IPS DF 4.7 (cell line): ENCODE results near the gene DCDC1.
"Not testable (repeated sequence)": the region's sequence is repeated elsewhere in the genome, so short reads cannot be mapped to it uniquely, and the experiment has no call there.

Experiments used
- DNase-seq: peaks from one replicate; pipeline ENCODE4 v3.0.0-alpha.2; 2013; ENCODE audit warnings: low spot score; ENCODE audit errors: extremely low read depth

DCDC1 gene

DNA sequence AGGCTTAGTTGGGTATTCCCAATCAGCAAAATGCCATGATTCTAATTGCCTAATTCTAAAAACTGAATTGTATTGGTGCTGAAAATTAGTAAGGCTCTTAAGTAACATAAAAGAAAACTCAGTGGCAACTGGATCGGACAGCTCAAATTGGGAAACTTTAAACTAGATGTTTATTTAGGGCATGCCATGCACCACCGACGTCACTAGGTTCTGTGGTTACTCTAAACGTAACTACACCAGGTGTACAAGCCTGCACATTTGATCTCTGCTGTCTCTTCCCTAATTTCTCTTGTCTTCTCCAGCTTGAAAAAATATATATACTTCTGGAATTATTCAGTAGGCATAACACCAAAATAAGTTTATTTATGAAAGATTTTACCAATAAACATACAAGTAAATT, 378.2 kb downstream of the DCDC1 start:
- DNase-seq, result no peak

- DNase-seq, result no peak
These were observed 378.8 kb downstream of the DCDC1 start for GRCh38 chr11:30990625-30991296.

DNA sequence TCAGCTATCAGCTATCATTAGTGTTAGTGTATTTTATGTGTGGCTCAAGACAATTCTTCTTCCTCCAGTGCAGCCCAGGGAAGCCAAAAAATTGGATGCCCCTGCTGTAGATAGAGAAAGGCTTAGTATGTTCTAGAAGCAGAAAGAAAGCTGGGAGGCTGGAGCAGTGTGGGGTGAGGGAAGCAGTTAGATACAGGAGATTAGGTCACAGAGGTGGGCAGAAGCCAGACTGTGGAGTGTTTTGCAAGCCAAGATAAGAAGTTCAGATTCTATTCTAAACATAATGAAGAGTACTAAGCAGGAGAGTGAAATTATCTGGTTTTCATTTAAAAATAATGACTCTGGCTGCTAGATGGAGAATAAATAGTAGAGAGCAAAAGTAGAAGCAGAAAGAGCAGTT, 381.7 kb downstream of the DCDC1 start:
- no peak for DNase-seq

- no peak for DNase-seq
These were observed 384.0 kb downstream of the DCDC1 start for GRCh38 chr11:30985536-30985935.

- no peak for DNase-seq
These were observed 384.7 kb downstream of the DCDC1 start for GRCh38 chr11:30984827-30985226.

- no peak for DNase-seq
These were observed 385.1 kb downstream of the DCDC1 start for GRCh38 chr11:30984442-30984816.

- DNase-seq, result no peak
These were observed 385.6 kb downstream of the DCDC1 start for GRCh38 chr11:30983776-30984441.

GRCh38 chr11:30983143-30983542, 386.4 kb downstream of the DCDC1 start:
- DNase-seq, result no peak

DNA sequence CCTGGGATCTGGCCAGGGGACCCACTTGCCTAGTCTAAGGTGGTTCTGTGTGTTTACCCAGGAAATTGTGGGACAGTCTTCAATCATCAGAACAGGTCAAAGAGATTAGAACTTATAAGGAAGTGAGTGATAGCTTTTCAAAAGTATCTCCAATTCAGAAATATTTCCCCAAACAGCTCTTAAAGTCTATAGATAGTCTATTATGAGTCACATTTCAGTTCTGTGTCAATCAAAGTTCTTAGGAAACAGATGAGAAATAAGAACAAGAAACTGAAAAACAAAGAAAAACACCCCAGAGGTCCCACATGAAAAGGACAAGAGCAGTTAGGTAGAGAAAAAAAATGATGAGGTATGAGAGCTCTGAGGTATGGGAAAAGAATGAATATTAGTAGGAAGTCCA, 402.0 kb downstream of the DCDC1 start:
- DNase-seq, result no peak

DNA sequence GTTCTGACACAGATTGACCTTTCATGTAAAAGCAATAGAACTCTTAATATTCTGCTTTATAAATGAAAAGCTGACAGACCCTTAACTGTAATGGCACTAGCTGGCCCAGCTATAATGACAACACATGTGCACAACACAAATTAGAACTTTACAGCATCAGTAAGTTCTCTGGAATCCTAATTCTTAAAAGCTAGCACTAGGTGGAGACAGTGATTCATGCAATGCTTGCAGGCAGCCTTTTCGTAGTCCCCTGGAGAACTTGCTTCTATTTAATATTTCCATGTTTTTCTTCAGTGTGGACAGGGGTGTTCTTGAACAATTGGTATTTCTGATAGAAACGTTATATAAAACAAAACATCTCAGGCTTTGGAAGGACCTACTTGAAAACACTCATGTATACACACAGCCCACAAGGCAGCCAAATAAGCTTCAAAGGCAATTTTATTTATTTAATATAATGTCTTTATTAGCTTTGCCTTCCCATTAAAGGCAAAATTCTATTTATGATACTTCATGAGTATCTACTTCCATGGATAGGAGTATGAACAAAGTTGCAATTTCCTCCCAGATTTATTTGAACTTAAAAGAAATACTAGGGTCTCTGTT, 409.0 kb downstream of the DCDC1 start:
- peak; percentile 2 for DNase-seq

GRCh38 chr11:30956751-30957150, 412.8 kb downstream of the DCDC1 start:
- no peak for DNase-seq

DNA sequence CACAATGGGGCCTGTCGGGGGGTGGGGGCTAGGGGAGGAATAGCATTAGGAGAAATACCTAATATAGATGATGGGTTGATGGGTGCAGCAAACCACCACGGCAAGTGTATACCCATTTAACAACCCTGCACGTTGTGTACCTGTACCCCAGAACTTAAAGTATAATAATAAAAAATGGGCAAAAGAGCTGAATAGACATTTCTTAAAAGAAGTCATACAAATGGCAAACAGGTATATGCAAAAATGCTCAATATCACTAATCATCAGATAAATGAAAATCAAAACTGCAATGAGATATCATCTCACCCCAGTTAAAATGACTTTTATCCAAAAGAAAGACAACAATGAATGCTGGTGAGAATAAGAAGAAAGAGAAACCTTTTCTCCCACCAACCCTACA, 419.7 kb downstream of the DCDC1 start:
- DNase-seq, result no peak

DNA sequence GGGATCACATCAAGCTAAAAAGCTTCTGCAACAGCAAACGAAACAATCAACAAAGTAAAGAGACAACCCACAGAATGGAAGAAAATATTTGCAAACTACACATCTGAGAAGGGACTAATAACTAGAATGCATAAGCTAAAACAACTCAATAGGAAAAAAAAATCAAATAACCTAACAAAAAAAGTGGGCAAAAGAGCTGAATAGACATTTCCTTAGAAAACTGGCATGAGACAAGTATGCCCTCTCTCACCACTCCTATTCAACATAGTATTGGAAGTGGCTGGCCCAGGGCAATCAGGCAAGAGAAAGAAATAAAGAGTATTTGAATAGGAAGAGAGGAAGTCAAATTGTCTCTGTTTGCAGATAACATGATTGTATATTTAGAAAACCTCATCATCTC, 421.8 kb downstream of the DCDC1 start:
- not testable (repeated sequence) for DNase-seq

GRCh38 chr11:30938810-30939209, 430.7 kb downstream of the DCDC1 start:
- no peak for DNase-seq

DNA sequence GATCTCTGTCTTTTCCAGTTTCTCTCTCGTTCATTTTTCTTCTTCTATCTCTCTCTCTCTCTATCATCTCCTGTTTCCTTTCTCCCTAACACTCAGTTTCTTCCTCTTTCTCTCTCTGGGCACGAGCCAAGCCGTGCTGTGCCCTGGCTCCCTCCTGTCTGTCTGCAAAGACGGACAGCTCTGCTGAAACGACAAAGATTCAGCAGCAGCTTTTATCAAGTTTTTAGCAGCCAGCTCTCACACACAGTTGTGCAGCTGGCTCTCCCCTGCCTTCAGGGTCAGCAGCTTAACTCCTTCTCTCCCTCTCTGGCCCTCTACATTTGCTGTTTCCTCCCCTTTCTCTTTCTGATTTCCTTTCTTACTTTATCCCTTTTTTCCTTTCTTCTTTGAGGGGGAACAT, 431.4 kb downstream of the DCDC1 start:
- DNase-seq, result no peak

DNA sequence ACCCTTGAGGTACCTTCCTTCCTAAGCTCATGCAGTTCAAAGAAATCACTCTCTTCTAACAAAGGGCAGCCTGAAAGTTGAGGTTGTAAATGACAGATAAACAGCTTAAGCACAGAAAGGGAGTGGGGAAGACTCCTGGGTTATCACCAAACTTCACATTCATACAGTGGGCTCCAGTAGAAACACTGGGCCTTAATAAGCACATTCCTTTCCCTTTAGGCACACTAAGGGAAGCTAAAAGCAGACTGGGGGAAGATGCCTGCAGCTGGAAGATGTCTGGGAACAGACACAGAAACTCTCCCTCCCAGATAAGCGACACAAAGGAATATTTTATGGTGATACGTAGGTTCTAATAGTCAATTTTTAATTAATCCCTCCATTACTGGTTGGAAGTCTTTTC, 433.0 kb downstream of the DCDC1 start:
- DNase-seq, result no peak

GRCh38 chr11:30935861-30936260, 433.7 kb downstream of the DCDC1 start:
- DNase-seq, result no peak

GRCh38 chr11:30926130-30926529, 443.4 kb downstream of the DCDC1 start:
- DNase-seq, result no peak

GRCh38 chr11:30921811-30922210, 447.7 kb downstream of the DCDC1 start:
- no peak for DNase-seq

- no peak for DNase-seq
These were observed 450.0 kb downstream of the DCDC1 start for GRCh38 chr11:30919389-30920152.

- peak; percentile 30 for DNase-seq
These were observed 451.6 kb downstream of the DCDC1 start for GRCh38 chr11:30917859-30918478.

GRCh38 chr11:30917266-30917665, 452.3 kb downstream of the DCDC1 start:
- DNase-seq, result no peak
